GM03348 (cell line): ENCODE results near the gene SCN10A.

Experiments
- DNase-seq: peaks from one replicate; pipeline ENCODE4 v3.0.0; 2012; ENCODE audit warnings: low spot score

Gene SCN10A

DNA sequence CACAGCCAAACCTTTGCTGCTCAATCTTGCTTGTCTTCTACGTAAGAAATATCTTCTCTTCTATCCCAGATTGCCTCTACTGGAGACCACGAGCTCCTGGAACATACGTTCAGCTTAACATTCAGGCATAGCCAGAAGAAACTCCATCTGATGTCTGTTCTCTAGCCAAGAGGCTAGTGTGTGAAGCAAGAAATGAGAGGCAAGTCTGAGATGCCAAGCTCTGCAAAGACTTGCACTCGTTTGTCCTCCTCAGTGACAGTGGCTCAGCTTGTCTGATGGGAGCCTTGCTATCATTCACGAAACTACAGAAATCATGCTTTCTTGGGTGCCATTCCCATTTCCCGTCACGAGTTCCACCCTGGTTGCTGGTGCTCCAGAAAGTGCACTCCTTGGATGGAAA is at the start of gene SCN10A:
Gene SCN10A (minus strand): TSS at position 192 of the 400 bp plus-strand sequence. CDS start 22,207 bp downstream, outside the sequence.
- no peak for DNase-seq

DNA sequence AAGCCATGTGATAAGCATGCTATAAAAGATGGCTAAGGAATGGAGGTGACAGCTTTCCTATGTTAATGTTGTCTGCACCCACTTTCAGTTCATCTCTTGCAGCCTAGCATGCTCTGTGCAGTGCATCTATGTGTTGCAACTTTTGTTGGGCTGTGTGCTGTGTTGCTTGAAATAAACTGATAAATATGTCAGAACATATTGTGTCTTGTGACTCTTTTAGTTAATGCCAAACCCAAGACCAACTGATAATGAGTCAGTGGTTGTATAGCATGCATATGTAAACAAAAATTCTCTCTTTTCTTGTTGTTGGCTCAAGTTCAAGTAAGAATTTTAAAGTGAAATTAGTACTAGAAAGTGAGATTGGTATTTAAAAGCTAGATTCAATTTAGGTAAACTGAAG is 37.0 kb upstream of the SCN10A start:
- no peak for DNase-seq

DNA sequence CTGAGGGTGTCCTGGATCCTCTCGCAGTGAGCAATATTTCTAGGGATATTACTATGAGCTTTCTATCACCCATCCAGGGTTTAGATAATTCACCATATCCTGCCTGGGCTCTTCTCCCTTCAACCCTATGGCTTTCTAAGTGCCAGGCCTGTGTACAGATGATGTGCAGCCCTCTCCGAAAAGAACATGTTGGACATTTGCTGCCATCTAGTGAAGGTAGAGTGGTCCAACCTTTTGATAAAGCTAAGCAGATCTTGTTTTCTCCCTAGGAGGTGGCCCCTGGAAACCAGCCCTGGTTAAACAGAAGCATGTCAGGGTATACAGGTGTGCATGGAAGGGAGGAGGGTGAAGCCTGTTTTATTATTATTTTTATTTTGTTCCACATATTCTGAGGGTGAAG is 27.9 kb upstream of the SCN10A start:
- peak; percentile 48 for DNase-seq

DNA sequence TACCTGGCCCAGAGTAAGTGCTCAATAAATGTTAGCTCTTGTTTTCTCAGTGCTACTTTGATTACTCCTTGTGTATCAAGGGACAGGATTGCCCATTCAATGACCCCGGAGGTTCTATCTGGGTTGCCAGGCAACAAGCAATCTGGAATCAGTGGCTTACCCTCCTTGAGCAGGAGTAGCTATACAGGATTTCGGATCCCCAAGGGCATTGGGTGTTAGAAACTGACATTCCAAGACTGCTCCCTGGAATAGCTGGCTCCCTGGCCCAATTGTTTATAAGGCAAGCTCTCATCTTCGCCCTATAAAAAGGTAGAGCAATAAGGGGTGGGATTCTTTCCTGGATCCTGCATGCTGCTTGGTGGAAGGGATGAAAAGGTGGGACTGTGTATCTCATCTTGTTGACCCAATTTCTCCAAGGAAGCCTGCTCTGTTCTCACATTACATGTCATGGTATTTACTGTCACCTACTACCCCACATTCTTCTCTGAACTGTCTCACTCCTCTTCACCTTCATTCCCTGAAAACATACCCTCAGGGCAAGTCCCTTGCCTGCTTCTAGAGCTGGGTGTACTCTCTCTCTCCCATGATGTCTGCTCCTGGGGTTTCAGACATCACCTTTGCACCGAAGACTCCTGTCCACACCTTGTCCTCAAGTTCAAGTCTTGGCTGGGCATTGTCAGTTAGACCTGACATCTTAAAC is 26.4 kb upstream of the SCN10A start:
- no peak for DNase-seq

DNA sequence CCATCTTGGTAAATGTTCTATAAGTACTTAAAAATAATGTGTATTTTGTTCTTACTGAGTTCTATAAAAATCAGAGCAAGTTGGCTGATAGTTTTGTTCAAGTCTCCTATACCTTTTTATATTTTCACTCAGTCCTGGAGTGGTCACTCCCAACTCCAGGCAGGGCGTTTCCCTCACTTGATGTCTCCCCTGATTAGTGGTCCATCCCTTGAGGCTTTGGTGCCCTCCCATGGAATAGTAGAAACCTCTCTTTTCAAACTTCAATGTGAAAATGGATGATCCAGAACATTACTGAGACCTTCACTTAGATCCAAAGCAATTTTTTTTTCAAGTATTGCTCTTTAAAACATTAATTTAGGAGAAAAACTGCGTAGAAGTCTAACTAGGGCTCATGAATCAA is 25.0 kb upstream of the SCN10A start:
- DNase-seq: no peak

DNA sequence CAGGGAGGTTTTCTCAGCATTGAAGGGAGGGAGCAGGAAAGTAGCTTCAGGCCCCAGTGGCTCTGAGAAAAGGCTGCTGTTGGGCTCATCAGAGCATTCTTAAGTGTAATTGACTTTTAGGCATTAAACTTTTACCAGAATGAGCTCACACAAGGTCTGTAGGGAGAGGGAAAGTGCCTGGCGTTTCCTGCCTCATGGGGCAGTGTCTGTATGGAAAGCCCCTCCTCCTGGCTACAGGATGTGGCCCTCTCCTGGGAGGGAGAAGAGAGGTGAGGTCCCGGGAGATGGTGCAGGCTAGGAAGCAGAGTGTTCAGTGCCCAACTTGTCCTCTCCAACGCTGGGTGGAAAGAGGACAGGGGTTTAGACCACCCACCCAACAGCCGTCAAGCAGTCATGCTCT is 21.3 kb upstream of the SCN10A start:
- no peak for DNase-seq

DNA sequence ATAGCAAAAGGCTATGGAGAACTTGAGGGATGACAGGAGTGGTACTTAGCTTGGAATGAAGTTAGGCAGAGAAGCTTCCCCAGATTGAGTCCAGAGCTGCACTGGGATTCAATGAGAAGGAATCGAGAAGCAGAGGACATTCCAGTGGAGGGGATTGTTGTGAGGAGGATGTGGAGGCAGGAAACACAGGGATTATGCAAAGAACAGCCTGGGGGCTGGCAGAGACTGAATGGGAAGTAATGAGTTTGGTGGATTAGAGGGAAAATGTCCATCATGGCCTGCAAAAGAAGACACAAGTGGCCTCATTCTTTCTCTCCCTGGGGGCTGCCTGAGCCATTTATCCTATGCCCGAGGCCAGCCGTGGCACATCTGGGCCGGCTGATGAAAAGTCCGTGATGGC is 20.5 kb upstream of the SCN10A start:
- no peak for DNase-seq

DNA sequence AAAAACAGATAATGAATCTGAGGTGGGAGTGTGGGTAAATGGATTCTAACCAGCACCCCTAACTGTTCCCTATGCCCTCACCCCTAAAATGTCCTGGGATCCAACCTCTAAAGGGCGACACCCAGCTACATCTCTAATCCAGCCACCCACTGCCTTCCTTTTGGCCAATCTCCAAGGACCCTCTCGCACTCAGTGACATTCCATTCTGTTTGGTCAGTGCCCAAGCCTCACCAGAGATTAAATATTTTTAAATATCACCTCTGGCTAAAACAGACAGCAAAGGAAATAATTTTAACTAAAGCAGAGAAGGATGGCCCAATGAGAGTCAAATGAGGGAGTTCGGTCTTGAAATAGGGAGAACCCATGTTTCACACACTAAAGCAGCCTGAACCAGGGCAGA is 19.9 kb upstream of the SCN10A start:
- DNase-seq: no peak

DNA sequence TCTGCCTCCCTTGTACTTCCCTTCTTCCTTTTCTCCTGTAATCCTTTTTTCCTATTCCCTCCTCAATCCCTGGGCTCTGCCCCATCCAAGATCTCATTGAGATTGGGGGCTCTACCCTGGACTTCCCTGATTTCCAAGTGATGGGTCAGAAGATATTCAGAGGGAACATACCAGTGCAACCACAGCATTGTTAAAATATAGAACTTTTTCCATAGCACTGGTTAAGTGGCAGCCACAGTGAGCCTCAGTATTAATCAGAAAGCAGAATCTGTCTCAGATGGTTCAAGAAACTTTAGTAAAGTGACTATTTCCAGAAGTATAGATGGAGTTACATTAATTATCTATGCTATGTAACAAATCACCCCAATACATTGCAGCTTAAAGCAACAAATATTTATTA is 18.7 kb upstream of the SCN10A start:
- no peak for DNase-seq

DNA sequence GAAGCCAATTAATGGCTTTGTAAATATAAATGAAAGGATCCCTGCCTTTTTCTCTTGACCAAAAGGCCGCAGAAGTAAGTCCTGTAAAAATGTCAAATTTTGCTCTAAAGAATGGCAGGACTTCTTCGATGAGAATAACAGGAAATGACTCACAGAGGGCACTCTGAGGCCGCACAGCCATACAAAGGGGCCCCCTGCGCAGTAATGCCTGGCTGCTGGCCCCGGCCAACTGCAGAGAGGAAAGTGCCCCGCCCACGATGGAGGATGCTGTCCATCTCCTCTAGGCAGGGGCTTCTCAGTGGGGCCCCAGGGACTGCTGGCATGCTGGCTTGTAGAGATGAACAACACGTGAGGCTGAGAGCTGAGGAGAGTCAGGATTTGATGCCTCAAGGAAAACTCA is 18.1 kb upstream of the SCN10A start:
- peak; percentile 85 for DNase-seq

DNA sequence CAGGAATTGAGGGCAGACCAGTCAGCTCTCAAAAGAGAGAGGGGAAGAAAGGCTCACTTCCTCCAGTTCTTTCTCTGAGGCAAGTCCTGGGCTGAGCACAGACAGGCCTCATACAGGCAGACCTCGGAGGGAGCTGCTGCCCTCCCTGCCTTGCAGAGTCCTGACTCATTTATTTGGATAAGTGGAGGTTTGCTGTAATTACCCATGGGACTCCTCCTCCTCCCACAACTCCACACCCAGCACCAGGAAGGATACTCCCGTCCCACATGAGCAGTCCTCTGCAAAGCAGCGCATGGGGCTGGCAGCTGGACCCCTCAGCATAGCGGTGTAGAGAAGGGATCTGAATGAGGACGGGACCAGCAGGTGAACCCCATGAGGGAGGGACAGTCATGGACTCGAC is 13.4 kb upstream of the SCN10A start:
- DNase-seq: peak; percentile 87

DNA sequence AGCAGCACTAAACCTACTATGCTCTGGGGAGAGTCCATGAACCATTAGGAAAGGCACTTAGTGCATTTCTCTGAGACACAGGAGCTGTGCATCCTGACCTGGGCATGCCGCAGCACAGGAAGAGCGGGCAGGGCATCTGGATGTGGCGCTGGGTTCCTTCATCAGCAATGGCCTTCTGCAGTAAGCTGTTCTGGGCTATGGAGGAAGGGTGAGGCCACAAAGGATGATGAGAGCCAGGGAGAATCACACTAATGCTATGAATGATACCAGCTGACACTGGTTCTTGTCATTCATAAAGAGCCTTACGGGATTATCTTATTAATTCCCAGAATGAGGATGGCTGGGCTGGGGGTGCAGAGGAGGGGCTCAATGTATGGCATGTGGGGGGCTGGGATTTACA is 12.7 kb upstream of the SCN10A start:
- DNase-seq: no peak

DNA sequence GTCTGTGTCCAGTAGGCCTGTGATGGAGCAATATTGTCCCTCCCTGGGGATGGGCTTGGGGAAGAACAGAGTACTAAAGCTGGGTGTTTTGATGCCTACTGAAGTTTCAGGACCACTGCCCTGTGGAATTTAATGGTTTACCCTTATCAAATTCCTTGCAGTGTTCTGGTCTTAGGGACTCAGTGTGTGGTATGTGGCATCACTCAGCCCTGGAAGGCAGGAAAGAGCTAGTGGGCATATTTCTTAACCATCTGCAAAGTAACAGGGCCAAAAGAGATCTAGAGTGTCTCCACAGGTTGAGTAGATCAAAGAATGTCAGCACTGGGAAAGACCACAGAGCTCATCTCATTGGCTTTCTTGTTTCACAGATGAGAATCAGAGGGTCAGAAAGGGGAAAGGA is 11.8 kb upstream of the SCN10A start:
- no peak for DNase-seq

DNA sequence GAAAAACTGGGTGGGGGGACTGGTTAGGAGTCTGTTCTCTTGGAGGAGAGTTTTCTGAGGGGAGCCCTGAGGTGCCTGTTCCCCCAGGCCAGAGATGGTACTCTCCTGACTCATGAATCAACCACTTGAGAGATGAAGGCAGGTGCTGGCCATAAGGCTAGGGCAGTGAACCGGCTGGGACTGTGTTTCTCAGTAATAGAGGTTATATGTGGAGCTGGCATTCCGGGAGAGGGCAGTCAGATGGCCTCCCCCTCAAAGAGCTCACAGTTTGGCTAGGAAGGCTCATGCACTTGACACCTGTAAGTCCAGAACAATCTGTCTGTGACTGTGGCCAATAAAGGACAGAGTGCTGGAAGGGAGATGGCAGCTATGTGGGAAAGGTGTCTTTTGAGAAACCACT is 10.0 kb upstream of the SCN10A start:
- no peak for DNase-seq

DNA sequence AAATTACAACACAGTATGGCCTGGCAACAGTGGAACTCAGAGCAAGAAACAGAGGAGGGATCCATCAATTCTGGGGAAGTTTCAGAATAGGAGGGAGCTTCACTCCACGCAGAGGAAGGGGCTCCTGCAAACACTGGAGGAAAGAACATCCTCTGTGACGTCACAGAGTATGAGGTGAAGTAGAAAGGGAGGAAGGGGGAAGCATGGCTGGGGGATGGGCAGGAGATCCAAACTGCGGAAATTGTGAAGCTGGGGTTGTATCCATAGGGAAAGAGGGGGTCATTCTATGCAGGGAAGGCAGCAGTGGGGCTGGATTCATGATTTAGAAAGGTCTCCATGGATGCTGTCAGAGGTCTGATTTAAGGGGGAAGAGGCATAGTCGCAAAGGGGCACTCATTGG is 8.3 kb upstream of the SCN10A start:
- no peak for DNase-seq

DNA sequence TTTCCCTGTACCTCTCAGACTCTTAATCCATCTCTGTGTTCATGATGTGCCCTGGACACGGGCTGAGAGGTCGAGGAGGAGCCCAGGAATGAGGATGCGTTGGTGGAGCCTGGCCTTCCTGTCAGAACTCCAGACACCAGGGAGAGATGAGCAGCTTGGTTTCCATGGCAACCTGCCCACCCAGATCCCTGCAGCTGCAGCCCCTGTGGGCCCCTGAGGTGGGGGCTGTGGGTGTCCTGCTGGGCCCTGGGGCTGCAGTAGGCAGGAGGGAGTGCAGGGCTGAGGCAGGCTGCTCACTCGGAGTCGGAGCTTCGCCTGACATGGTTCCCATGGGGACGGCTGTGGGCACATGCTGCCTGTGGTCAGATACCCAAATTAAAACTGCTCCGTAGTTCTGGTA is 7.7 kb upstream of the SCN10A start:
- DNase-seq: no peak

DNA sequence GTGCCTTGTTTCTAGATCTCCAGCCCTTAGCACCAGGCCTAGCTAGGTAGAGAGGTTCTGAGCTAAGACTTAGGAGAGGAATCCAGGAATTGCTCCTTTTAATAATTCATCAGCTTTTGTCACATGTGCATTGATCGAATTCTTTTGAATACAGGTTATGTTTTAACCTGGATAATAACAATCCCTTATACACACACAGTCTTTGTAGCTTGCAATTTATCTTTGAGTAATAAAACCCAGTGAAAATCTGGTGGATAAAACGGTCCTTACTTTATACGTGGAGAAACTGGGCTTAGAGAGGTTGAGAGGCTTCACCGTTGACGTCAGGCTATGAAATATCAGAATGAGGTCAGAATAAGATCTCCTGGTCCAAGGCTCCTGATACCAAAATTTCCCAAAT is 7.2 kb upstream of the SCN10A start:
- no peak for DNase-seq

DNA sequence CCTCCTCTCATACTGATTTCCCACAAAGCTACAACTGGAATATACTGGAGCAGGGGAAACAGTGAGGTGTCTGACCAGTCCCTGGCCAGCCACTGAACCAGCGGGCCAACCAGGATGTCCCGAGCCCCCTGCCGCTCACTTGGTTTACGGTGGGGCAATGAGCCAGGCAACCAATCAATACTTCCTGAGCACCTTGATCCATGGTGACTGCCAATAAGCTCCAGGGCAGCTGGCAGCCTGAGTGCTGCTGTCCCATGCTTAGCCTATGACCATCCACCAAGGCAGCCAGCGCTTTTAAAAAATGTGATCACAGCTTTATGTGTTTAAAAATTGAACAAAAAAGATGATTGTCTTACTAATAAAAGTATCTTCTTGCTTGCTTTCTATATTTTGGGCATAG is 4.2 kb downstream of the SCN10A start:
- DNase-seq: no peak

DNA sequence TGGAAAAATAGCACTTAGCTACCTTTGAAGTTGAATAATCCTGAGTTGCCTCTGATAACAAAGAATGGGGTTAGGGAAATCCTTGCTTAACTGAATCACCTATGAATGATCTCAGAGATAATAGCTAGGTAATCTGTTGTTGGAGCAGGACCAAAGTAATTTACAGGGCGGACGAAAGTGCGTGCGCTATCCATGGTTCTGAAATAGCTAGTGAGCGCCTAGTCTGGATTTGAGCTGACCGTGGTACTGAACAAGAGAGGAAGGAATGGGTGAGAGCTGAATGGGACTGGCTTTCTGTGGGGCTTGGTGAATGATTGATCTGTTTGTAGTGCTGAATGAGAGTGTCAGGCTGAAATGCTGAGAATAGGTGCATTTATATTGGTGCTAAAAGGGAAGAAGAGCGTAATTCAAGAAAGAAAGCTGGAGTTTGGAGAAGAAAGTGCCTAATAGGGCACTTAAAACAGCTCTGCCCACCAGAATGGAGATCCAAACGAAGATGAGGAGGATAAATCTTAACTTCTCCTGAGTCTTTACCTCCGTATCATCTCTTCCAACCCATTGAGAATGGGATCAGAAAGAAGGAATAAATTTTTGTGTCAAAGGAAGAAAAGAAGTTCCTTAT is 10.1 kb downstream of the SCN10A start:
- DNase-seq: peak; percentile 52

DNA sequence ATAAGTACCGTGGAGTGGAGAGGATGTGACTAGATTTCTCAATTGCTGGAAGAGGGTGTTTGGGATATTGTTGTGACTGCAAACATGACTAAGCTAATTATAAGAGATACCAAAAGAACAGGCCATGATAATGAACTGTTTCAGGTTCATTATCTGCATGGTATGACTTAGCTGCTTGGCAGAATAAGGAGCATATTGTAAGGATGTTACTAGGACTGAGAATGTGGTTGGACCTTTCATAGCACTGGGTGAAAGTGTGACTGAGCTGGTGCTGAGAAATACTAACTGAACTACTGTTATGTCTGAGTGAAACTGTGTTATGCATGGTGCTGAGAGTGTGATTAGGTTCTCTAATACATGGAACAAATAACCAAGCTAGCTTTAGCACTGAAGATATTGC is 11.0 kb downstream of the SCN10A start:
- no peak for DNase-seq

DNA sequence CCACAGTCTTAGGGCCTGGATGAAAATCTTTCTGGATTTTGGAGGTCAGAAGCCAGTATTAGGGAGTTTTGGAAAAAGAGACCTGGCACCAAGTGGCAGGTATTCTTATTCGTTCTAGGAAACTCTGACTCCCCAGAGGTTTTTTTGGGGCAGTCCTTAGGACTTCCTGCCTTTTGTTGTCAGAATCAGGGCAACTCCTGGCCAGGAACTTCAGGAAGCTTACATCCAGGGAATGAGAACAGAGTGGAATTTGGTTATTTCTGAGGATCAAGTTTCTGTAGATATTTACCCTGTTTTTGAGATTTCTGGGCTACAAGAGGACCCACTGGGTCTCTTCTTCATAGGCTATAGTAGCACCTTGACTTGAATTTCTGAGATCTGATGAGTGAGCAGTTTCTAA is 15.5 kb downstream of the SCN10A start:
- DNase-seq: no peak

DNA sequence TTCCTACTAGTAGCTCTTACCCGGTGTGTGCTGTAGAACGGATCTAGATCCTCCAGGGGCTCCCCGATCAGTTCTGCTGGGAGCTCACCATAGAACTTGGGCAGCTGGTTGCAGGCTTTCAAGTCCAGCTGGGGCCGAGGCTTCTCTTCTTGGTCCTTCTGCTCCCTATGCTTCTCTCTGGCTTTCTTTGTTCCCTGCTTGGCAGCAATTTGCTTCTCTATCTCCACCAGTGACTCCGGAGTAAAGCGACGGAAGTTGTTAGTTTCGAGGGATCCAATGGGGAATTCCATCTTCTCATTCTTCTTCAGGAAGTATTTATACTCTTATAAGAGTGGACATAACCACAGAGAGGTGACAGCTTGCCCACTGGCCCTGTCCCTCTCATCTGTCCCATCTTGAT is 22.3 kb downstream of the SCN10A start:
- DNase-seq: no peak

DNA sequence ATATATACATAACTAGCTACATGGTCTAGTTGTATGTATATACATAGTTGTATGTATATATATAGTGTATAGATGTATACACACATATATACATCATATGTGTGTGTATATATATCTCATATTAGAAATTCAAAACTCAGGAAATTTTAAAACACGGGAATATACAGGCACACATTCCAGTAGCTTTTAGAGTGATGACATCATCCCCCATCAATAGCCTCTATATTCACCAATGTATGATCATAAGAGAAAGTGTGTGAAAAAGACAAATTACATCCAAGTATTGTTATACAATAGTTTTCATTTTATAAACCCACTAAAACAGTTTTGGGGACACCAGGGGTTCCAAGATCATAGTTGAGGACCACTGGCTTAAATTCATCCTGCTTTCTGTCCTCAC is 23.0 kb downstream of the SCN10A start:
- no peak for DNase-seq

DNA sequence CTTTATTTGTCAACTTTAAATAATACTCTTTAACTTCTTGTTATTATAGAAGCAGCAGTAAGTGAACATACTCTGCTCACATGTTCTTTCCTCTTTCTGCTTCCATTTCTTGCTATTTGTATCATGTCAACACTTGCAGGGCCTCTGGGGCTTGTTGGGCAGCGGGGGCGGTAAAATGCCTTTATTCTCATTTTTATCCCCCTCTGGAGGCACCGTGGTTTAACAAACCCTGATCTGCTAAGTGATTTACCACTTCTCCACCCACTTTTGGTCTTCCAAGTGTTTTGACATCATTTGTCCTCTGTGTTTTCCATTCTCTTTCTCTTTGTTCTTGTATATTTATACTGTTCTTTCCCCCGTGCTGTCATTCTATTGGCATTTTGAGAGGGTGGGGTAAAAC is 33.9 kb downstream of the SCN10A start:
- no peak for DNase-seq
